BJ (cell line): ENCODE measurements around the gene URB2. TPM values are rescaled to one million over a fixed set of nuclear protein-coding genes. Genes with fewer than 3 reads are reported as not detected.
A peak's percentile ranks its signal among the peaks of the same experiment; 100 is the strongest.

Experiments used
- CTCF ChIA-PET: fragments of 350-600 bp; formaldehyde crosslinking; extraction: SDS; loops from one replicate; lab custom pipeline; 2021; ENCODE audit warnings: antibody characterized with exemption, inconsistent platforms; lab: Yijun Ruan, JAX
- POLR2A ChIA-PET: fragments of 300-600 bp; sonication (Branson Sonifier 250); formaldehyde crosslinking; extraction: SDS; loops from one replicate; lab custom pipeline; 2021; ENCODE audit warnings: antibody characterized with exemption; lab: Charles Lee
- DNase-seq: peaks from one replicate; pipeline ENCODE4 v3.0.0-alpha.2; 2011; ENCODE audit warnings: low read depth
- H3K27me3 ChIP-seq: 2 replicates; pipeline ENCODE4 v1.6.0; 2011; ENCODE audit warnings: low read length; ENCODE audit not compliant: control insufficient read depth, insufficient read depth
- H3K36me3 ChIP-seq: 2 replicates; pipeline ENCODE4 v1.5.1; 2011; ENCODE audit warnings: low read length; ENCODE audit not compliant: control insufficient read depth, insufficient read depth
- H3K4me3 ChIP-seq: 2 replicates; pipeline ENCODE4 v1.5.1; 2011; ENCODE audit warnings: low read depth, mild to moderate bottlenecking, control low read depth, low read length
- CTCF ChIP-seq: IDR thresholded peaks from 2 replicates; pipeline ENCODE4 v1.5.1; 2011; ENCODE audit warnings: low read depth, mild to moderate bottlenecking, control low read depth, inconsistent platforms, low read length, moderate library complexity; ENCODE audit not compliant: insufficient read depth
- polyA minus RNA-seq: library from RNA; depleted of rRNA, polyadenylated mRNA; stranded (reverse); fragments of >200 nt; gene quantifications from 2 replicates; pipeline ENCODE4 v1.2.3, GENCODE V29; 2011; rRNA and poly(A)+ RNA removed
- polyA plus RNA-seq: library from polyadenylated mRNA; depleted of rRNA; stranded (reverse); fragments of >200 nt; gene quantifications from 2 replicates; pipeline ENCODE4 v1.2.3, GENCODE V29; 2011; rRNA removed

Gene URB2
- polyA plus RNA-seq (4.9 and 5.2 TPM in 2 replicates), polyA minus RNA-seq (13.2 and 14.3 TPM in 2 replicates)

- no peaks in the 10 kb centered on the region for H3K27me3 ChIP-seq
- H3K36me3 ChIP-seq: no peaks in the 10 kb centered on the region
- TF ChIP-seq CTCF: no peak
- peak; percentile 36 for DNase-seq
- peak within 1 kb of the TSS; percentile 79 for H3K4me3 ChIP-seq
- ChIA-PET POLR2A (no interaction called here), CTCF (interaction anchor here (1.0 to 1.2 kb wide), 2 partner anchors 65 to 67 kb away, joined by 3 read pairs; no protein-coding TSS in a partner anchor)
Measured at GRCh38 chr1:229625915-229626831, at the start of gene URB2, which contains the start of gene TAF5L. URB2 (plus strand) TSS chr1:229626247; CDS start chr1:229627634, 1,387 bp downstream. TAF5L (minus strand) TSS chr1:229626122; CDS start chr1:229614482, 11,640 bp downstream.

- Histone ChIP-seq H3K36me3 (no peaks in the 10 kb centered on the region), H3K4me3 (no peak overlapping the region), H3K27me3 (no peaks in the 10 kb centered on the region; the same call in 1 of the 2 replicates)
- ChIA-PET CTCF (interaction anchor here (1.3 kb wide), 1 partner anchor 19 kb away, joined by 4 read pairs; no protein-coding TSS in a partner anchor), POLR2A (no interaction called here)
- no peak for TF ChIP-seq CTCF
- DNase-seq: no peak
Measured at GRCh38 chr1:229578168-229579058, 47.6 kb upstream of the URB2 start.

GRCh38 chr1:229579059-229579673 lies 46.9 kb upstream of the URB2 start:
- no peak for TF ChIP-seq CTCF
- POLR2A ChIA-PET: no interaction called here
- no peak for DNase-seq
- Histone ChIP-seq H3K27me3 (no peaks in the 10 kb centered on the region), H3K4me3 (no peak overlapping the region), H3K36me3 (no peaks in the 10 kb centered on the region)
- CTCF ChIA-PET: interaction anchor here (0.7 to 1.3 kb wide), 4 partner anchors 20 to 65 kb away, joined by 3 to 4 read pairs (median 3); no protein-coding TSS in a partner anchor

GRCh38 chr1:229581485-229581884 lies 44.6 kb upstream of the URB2 start:
- POLR2A ChIA-PET: no interaction called here
- no peaks in the 10 kb centered on the region for H3K36me3 ChIP-seq
- CTCF ChIA-PET: no interaction called here
- no peak overlapping the region for H3K4me3 ChIP-seq
- no peak for DNase-seq
- no peaks in the 10 kb centered on the region for H3K27me3 ChIP-seq
- no peak for TF ChIP-seq CTCF
